GM18498 (cell line): ENCODE data around the gene CDH22.

Experiments used
- ATAC-seq: cut with Tn5 transposase; IDR thresholded peaks from one replicate; pipeline ENCODE4 v1.9.1; 2021; ENCODE audit warnings: mild to moderate bottlenecking, moderate library complexity; ENCODE audit not compliant: unreplicated experiment

Gene CDH22

DNA sequence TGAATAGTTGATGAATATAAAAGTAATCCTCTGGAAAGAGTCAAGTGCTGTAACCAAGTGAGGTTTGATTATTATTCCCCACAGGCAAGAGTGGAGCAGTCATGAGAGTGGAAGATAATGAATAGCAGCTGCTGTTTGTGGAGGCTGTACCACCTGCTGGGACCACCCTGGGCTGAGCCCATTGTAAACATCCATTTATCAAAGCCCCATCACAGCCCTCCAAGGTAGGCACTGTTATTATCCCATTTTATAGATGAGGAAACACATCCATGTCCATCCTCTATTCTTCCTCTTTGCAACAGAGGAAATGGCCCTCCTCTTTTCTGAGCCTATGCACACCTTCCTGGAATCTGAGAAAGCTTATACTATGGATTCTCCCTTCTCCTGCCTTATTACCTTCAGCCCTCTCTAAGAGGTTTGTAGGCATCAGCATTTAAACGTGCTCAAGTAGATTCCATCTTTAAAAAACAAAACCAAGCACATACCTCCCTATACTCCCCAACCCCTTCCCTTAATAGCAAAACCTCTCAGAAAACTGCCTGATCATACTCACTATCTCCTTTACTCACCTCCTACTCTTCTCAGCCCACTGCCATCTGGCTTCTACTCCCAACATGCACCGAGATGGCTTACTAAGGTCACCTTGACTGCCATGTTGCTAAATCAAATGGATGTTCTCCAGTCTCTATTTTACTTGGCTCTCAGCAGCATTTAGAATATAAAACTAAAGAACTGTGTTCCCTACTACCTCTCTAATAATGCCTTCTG is 37.1 kb downstream of the CDH22 start:
- ATAC-seq = no peak

DNA sequence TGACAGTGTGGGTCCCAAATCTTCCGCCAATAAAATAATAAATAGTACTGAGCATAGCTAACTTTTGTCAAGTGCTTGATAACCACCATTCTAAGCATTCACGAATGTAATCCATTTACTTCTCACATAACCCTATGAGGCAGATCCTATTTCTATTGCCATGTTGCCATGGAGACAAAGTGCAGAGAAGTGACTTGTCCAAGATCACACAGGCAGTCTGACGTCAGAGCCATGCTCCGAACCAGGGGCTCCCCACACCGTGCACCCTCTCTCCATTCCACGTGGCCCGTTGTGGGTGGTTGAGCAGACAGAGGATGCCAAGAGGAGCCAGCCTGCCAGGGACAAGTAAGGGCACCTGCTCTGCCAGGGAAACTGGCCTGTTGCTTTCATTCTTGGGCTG is 38.9 kb downstream of the CDH22 start:
- no peak for ATAC-seq

DNA sequence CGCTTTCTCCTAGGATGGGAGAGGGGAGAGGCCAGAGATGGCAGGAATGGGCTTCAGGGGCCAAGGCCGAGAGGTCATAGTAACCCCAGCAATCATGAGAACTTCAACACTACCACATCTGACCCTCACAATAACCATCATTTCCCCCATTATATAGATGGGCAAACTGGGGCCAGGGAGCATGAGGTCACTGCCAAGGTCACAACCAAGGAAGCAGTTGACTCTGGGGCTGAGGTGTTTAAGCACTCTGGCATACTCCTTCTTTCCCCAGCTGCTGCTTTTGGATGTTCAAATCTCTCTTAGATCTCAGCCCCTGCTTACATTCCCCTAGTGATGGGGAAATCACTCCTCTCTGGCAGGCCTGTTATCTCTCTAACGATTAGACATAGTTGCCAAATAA is 39.6 kb downstream of the CDH22 start:
- ATAC-seq = no peak

DNA sequence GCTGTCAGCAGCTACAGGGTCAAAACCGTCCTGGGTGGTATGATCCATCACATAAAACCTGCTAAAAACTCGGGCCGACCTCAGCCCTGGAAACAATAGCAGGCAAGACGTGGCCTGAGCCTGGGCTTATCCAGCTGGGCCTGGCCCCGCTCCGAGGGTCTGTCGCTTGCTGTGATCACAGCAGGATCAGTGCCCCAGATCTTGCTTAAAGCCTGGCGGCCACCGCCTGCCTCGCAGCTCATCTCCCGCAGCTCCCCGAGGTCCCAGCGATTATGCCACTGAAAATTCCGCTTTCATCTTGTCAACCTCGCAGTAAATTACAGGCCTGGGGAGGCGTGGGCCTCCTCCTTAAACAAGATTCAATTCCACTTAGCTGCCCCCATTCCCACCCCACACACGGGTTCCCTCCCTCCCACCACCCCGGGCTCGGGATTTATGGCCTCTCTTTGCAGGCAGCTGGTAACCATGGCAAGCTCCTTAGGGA is 40.1 kb downstream of the CDH22 start:
- no peak for ATAC-seq

DNA sequence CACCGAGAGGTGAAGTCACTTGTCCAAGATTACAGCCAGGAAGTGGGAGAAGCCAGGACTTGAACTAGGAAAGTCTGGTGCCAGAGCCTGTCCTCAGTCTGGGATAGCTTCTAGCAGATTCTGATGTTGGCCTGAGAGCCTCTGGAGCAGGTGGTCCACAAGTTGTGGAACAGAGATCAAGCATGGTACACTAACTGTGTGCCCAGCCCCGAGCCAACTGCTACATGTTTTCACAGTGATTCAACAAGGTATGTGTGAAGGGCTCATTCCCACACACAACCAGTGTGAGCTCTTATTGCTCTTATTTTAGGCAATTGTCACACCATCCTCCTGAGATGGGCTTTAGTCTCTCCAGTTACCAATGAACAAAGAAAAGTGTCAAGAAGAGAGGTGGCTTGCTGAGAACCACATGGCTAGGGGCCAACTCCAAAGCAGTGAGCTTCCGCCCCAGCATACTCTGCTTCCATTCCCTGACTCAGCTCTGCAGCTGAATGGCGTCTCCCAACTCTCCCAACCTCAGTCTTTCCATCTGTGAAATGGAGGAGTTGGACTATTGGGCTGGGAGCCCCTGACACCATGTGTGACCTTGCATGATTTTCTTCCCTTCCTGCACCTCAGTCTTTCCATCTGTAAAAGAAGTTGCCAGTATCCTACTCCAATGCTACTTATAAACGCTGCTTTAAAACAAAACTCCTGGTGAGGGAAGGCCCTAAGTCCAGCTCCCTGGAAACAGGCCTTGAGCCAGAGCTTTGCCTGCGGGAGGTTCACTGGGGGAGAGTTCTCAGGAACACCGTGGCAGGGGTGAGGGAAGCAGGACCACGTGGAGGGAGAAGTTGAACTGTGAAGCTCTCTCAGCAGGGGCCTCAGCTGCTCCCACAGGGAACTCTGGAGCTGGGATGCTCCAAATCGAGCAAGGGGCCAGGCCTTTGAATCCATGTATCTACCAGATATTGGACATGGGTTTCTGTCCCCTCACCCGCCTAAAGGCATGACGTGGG is 40.9 kb downstream of the CDH22 start:
- ATAC-seq = no peak

DNA sequence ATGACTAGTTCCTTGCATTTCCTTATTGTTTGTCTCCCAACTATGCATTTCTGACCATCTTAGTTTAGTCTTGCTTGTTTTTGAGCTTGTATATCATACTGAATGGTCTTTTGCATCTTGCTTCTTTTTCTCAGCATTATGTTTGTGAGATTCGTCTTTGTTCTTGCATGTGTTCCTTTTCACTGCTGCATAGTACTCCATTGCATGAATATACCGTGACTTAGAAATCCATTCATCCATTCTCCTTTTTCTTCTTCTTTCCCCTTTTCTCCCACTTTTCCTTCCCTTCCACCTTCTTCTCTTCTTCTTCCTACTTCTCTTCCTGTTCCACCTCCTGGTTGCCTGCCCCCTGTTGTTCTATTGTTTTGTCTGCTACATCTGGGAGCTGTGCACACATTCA is 42.8 kb downstream of the CDH22 start:
- ATAC-seq = no peak

DNA sequence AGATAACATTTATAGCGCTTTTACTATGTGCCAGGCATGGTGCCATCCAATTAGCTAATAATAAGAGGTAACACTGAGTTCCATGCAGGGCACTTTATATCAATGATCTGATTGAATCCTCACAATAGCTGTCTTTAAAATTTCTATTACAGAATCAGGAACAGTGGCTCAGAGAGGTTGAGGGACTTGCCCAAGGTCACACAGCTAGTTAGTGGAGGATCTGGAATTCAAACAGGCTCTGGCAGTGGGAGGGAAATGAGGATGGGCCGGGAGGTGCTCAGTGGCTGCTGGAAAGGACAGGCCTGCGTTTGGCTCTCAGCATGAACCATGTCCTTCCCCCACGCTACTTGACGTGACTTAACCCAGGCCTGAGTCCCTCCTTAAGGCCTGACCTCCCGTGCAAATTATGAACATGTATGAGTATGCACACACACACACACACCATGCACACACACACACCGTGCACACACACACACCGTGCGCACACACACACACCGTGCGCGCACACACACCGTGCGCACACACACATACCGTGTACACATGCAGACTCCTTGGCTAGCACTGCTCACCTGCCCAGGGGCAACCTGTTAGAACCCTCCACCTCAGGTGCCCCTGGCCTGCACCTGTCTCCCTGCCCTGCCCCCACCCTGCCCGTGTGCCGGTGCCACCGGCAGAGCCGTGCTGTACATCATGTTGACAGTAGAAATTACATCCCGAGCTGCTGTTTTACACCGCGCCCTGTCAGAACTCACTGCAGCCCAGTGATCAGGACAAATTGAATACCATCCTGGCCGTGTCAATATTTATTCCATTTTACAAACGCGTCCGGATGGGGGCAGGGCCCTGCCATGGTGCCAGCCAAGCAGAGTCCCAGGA is 43.7 kb downstream of the CDH22 start:
- no peak for ATAC-seq

DNA sequence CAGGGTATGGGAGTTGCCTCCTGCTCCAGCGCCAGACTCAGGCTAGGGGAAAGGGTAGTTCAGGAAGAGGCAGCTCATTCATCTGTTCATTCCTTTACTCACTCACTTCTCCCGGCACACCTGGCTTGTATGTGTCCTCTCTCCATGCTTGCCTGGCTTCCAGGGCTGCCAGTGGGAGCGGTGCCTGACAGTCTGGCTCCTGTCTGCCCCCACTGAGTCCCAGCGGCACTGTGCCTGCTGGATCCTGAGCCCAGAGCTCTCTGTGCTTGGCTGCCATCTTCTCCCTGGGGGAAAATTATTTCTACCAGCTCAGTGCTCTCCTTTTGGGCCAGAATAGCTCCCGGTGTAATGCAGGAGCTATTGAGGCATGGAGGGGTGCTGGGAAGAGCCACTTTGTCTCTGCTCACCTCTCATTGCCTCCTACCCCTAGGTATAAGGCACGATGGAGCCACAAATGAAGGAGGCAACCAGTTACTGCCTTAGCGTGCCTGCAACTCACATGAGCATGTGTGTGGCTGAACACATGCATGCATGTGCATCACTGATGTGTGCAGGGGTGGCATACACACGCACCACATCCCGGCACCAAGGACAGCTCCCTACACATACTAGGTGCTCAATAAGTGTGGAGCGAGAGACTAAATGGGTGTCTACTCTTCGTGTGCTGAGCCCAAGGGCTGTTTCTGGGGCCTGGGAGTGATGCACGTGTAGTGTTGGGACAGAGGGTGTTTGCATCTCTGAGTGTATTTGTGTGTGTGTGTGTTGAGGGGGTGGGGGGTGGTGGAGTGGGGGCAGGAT is 46.6 kb downstream of the CDH22 start:
- no peak for ATAC-seq

DNA sequence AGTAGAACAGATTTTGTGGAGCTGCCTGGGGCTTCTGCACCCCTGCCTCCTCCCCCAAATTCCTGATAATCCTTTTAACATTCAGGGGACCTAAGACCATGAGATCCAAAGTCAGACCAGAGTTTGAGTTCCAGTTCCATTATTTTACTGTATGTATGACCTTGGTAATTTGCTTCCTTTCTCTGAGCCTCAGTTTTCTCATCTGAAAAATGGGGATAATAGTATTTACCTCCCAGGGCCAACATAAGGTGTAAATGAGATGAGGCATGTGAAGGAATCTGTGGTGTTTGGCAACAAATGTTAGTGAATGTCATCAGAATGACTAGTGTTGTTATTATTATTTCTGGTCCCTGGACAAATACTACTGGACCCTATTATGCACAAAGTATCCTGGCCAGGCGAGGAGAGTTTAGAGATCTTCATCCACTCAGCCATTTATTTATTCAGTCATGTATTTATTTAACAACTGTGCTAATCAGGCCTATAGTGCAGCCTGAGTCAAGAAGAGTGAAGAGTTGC is 47.3 kb downstream of the CDH22 start:
- no peak for ATAC-seq

DNA sequence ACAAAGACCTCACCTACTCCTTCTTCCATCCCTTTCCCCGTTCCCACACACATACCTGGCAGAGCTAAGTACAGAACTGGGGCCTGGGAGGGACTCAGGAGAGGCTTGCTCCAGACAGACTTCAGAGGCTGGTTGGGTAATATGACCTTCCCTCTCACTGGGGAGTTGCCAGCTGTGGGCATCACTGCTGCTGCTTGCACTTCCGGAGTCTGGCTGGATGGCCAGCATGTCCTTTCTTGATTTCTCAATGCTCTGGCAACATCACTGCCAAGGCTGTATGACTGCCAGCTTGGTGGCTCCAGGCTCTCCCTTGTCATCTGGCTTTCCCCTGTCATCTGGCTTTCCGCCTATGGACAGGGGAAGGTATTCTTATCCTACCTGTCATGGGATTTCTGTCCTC is 47.8 kb downstream of the CDH22 start:
- ATAC-seq = no peak

DNA sequence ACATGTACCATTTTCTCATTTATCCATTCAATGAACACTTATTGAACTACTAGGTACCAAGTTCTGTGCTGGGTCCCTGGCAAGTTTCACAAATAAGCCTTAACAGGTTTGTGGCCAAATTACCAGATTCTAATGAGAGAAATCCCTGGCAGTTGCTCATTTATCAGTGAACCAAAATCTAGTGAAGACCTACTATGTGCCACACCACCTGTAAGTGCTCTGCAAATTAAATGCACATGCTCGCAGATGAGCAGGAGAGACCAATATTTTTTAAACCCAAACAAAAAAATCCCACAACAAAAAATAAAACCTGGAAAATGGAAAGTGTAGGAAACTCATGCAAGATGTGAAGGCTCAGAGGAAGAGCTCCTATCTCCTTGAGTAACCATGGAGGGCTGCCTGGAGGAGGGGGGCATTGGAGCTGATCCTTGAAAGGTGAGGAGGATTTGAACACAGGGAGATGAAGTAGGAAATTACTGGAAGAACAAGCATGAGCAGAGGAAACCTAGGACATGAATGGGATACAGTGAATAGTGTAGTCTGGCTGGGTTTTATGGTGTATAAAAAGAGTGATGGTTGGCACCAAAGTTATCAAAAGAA is 48.9 kb downstream of the CDH22 start:
- ATAC-seq = no peak

DNA sequence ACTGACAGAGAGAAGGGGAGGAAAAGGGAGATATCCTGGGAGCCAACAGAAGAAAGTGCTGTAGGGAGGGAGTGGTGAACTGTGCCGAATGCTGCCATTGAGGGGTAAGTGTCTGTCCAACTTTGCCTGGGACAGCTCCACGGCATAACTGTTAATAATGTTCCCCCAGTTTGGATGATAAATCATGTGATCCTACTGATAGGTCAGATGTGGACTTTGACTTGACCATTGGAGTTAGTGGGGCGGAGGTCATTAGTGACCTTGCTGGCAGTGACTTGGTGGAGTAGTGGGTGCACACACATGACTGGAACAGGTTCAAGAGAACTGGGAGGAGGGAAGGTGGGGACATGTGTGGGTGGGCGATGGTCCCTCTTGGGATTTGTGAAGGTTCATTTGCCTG is 50.4 kb downstream of the CDH22 start:
- no peak for ATAC-seq

DNA sequence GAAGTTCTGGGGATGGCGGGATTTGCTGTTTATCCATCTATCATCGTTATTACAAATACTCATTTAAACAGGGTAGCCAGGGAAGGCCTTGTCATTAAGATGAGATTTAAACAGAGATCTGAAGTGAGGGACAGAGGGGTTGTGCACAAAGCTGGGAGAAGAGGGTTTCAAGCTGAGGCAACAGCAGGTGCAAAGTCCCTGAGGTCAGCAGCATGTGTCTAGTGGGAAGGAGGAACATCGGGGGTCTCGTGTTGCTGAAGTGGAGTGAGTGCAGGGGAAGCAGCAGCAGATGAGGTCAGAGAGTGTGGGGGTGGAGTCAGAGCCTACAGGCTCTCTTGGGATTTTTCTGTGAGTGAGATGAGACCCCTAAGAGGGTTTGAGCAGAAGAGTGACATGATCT is 52.0 kb downstream of the CDH22 start:
- ATAC-seq = no peak

DNA sequence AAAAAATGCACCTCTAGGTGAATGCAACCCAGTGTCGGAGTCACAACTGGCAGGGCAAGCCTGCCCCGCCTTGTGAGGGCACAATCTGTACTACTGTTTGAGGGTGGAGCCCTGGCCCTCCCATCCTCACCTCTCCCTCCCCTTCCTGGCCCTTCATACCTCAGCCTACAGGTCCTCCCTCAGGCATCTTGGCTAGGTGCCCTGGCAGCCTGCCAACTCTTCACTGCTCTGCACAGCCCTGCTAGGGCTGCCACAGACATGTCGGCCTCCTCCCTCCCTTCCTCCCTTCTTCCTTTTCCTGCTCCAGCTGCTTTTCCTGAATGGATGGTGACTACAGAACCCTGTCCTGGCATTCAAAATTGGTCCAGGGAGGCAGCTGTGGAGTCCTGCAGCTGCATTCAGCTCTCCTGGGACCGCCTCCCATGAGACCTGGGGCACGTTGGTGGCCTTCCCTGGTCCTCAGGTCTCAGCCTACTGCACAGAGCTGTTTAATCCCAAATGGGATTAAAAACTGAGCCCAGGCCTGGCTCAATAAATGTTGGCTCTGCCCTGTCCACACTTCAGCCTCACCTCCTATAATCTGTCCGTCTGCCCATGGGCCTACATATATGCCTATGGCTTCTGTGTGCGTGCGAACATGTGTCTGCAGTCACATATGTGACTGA is 52.7 kb downstream of the CDH22 start:
- no peak for ATAC-seq

DNA sequence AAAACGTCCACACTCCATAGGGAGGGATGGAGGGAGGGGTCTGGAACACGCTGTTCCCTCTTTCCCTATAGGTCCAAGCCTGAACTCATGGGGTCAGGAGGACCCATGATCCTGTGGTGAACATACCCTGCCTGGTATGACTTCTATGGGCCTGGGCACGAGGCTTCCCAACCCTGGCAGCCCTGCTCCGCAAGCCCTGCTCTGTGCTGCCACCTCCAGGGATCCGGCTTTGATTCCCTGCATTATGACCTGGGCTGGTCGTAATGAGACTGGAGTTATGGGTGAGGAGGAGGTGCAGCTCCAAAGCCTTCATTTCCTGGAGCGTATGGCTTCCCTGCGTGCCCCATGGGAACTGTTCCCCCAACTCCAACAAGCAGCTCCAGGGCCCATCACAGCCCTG is 54.9 kb downstream of the CDH22 start:
- ATAC-seq = no peak

DNA sequence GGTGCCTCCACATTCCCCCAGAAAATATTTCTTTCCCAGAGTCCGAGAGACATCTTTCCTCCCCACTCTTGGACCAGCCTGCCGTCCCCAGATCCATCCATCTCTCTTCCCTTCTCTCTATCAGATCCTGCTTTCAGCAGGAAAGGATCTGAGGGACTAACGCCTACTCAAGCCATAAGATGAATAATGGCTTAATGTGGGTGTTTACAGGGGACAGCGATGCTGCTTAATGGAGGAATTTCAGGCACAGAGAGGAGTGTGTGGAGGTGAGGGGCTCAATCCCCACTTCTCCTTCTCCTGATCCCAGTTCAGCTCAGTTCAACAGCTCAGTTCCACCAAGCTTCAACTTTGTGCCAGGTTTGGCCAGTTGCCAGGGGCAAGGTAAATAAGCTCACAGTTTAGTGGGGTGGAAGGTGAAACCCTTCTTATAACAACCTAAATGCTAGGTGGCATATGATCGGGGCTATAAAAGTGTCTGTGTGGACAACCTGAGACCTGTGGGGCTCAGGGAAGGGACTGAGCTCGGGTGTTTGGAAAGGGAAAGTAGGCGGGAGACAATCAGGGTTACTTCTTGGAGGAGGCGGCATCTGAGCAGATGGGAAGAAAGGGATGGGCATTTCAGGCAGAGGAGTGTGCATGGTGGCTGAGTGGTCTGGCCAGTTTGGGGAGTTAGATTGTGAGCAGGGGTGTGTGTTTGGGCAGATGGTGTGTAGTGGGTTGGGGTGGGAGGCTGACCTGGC is 55.8 kb downstream of the CDH22 start:
- ATAC-seq = no peak

DNA sequence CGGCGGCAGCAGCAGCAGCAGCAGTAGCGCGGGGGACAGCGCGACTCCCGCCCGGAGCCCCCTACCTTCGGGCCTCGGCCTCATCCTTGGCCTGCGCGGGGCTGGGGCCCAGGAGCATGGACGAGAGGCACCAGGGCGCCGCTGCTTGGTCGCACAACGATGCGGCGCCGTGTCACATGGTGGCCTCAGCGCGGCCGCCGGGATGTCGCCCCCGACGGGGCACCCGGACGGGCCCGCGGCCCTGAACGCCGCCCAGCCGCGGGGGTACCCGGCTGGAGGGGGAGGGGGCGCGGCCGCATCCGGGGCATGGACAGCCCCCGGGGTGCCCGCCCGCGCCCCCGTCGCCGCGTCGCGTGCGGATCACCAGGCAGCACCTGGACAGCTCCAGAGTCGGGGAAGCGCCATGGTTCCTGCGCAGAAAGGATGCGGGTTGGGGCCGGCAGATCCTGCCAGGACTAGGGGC is 57.1 kb downstream of the CDH22 start:
- ATAC-seq = no peak

DNA sequence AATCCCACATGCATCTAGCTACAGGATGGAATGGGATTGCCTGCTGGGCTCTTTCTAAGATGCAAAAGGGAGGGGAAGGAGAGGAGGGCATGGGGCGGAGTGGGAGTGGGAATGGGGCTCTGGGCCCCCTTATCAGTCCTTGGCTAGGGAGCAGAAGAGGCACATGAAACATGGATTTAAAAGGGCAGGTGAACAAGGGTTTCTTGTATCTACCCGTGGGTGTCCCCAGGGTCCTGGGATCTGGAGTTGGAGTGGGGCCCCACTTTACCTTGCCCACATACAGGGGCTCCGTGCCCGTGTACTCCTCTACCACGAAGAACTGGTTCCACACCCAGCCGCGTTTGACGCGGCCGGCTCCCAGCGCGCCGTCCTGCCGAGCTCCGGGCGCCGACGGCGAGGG is 57.5 kb downstream of the CDH22 start:
- ATAC-seq = no peak
